H9 (cell line): Measurements from ENCODE around the gene HCFC1. TPM values are rescaled to one million over a fixed set of nuclear protein-coding genes. Genes with fewer than 3 reads are reported as not detected.
A peak's percentile ranks its signal among the peaks of the same experiment; 100 is the strongest.

Source experiments
- DNase-seq: peaks from one replicate; pipeline ENCODE4 v3.0.0-alpha.2; 2017
- H2AFZ ChIP-seq: one replicate; pipeline ENCODE4 v1.6.1; 2013; ENCODE audit warnings: mild to moderate bottlenecking, low read length, control low read depth, moderate library complexity
- H2AK5ac ChIP-seq: 2 replicates; pipeline ENCODE4 v1.6.1; 2013; ENCODE audit warnings: low read length, control low read depth, mixed read lengths; ENCODE audit not compliant: insufficient read length
- H2BK120ac ChIP-seq: one replicate; pipeline ENCODE4 v1.6.1; 2013; ENCODE audit warnings: low read depth, mild to moderate bottlenecking, low read length, control low read depth, inconsistent platforms; ENCODE audit not compliant: poor library complexity, severe bottlenecking
- H2BK12ac ChIP-seq: 2 replicates; pipeline ENCODE4 v1.6.1; 2013; ENCODE audit warnings: low read length, control low read depth, mixed read lengths, low read depth; ENCODE audit not compliant: insufficient read length
- H2BK15ac ChIP-seq: 2 replicates; pipeline ENCODE4 v1.6.1; 2013; ENCODE audit warnings: low read depth, low read length, control low read depth
- H2BK20ac ChIP-seq: one replicate; pipeline ENCODE4 v1.6.1; 2013; ENCODE audit warnings: low read depth, mild to moderate bottlenecking, low read length, control low read depth, inconsistent platforms; ENCODE audit not compliant: poor library complexity, severe bottlenecking
- H2BK5ac ChIP-seq: 2 replicates; pipeline ENCODE4 v1.6.1; 2013; ENCODE audit warnings: low read length, control low read depth, mixed read lengths; ENCODE audit not compliant: insufficient read length
- H3K14ac ChIP-seq: 2 replicates; pipeline ENCODE4 v1.6.1; 2013; ENCODE audit warnings: low read length, control low read depth; ENCODE audit not compliant: insufficient read depth
- H3K18ac ChIP-seq: 2 replicates; pipeline ENCODE4 v1.6.1; 2013; ENCODE audit warnings: low read depth, mild to moderate bottlenecking, mixed read lengths, low read length, control low read depth; ENCODE audit not compliant: insufficient read length
- H3K23ac ChIP-seq: 2 replicates; pipeline ENCODE4 v1.6.1; 2013; ENCODE audit warnings: low read length, control low read depth, mixed read lengths, low read depth; ENCODE audit not compliant: insufficient read length
- H3K23me2 ChIP-seq: 2 replicates; pipeline ENCODE4 v1.6.1; 2013; ENCODE audit warnings: low read depth, mild to moderate bottlenecking, mixed read lengths, low read length, control low read depth; ENCODE audit not compliant: insufficient read length, poor library complexity, severe bottlenecking
- H3K27ac ChIP-seq: 2 replicates; pipeline ENCODE4 v1.5.1; 2013; ENCODE audit warnings: low read length, control low read depth, mixed read lengths, low read depth; ENCODE audit not compliant: insufficient read length
- H3K27me3 ChIP-seq: 2 replicates; pipeline ENCODE4 v1.6.1; 2013; ENCODE audit warnings: low read length, control low read depth, inconsistent platforms; ENCODE audit not compliant: insufficient read depth
- H3K4ac ChIP-seq: 2 replicates; pipeline ENCODE4 v1.6.1; 2013; ENCODE audit warnings: low read depth, mild to moderate bottlenecking, control low read depth, inconsistent platforms, low read length, moderate library complexity
- H3K4me1 ChIP-seq: 2 replicates; pipeline ENCODE4 v1.6.1; 2013; ENCODE audit warnings: low read length, control low read depth, inconsistent platforms; ENCODE audit not compliant: insufficient read depth
- H3K4me2 ChIP-seq: 2 replicates; pipeline ENCODE4 v1.6.1; 2013; ENCODE audit warnings: low read length, control low read depth, mixed read lengths; ENCODE audit not compliant: insufficient read length, insufficient read depth
- H3K56ac ChIP-seq: 2 replicates; pipeline ENCODE4 v1.6.1; 2013; ENCODE audit warnings: low read depth, mild to moderate bottlenecking, mixed read lengths, low read length, control low read depth; ENCODE audit not compliant: insufficient read length
- H3K79me1 ChIP-seq: 2 replicates; pipeline ENCODE4 v1.6.1; 2013; ENCODE audit warnings: low read depth, mild to moderate bottlenecking, moderate library complexity, low read length, control low read depth, inconsistent platforms; ENCODE audit not compliant: insufficient read depth, poor library complexity, severe bottlenecking
- H3K79me2 ChIP-seq: 2 replicates; pipeline ENCODE4 v1.6.1; 2013; ENCODE audit warnings: low read length, control low read depth, inconsistent platforms; ENCODE audit not compliant: insufficient read depth
- H3K9ac ChIP-seq: 2 replicates; pipeline ENCODE4 v1.6.1; 2013; ENCODE audit warnings: low read length, control low read depth, mixed read lengths; ENCODE audit not compliant: insufficient read length; ENCODE audit errors: extremely low read depth
- H3K9me3 ChIP-seq: one replicate; pipeline ENCODE4 v1.6.1; 2013; ENCODE audit warnings: low read depth, low read length, inconsistent platforms; ENCODE audit not compliant: control insufficient read depth
- H3T11ph ChIP-seq: one replicate; pipeline ENCODE4 v1.6.1; 2013; ENCODE audit warnings: mild to moderate bottlenecking, low read length, control low read depth, inconsistent platforms
- H4K20me1 ChIP-seq: one replicate; pipeline ENCODE4 v1.6.1; 2013; ENCODE audit not compliant: control insufficient read depth, insufficient read length, insufficient read depth
- H4K5ac ChIP-seq: 2 replicates; pipeline ENCODE4 v1.6.1; 2013; ENCODE audit warnings: low read depth, mild to moderate bottlenecking, mixed read lengths, low read length, control low read depth; ENCODE audit not compliant: insufficient read length
- H4K8ac ChIP-seq: replicated peaks from 2 replicates; pipeline ENCODE4 v1.6.1; 2013; ENCODE audit warnings: low read length, control low read depth, mixed read lengths, low read depth; ENCODE audit not compliant: insufficient read length
- H4K91ac ChIP-seq: 2 replicates; pipeline ENCODE4 v1.6.1; 2013; ENCODE audit warnings: low read depth, mild to moderate bottlenecking, moderate library complexity, mixed read lengths, low read length, control low read depth; ENCODE audit not compliant: insufficient read length
- H3K27ac Mint-ChIP-seq, 3 experiments: 2 replicates in 2 of 3; 3 replicates in 1 of 3; pipeline ENCODE4 v1.8.0; 2020 to 2021; ENCODE audit warnings: mixed read lengths in 3 of 3, mild to moderate bottlenecking in 1 of 3, moderate library complexity in 1 of 3
- H3K27me3 Mint-ChIP-seq: 2 replicates; pipeline ENCODE4 v1.8.0; 2021; ENCODE audit warnings: low read depth, mild to moderate bottlenecking, moderate library complexity, mixed read lengths
- H3K36me3 Mint-ChIP-seq, 3 experiments: 2 replicates in 2 of 3; 3 replicates in 1 of 3; pipeline ENCODE4 v1.8.0; 2020 to 2021; ENCODE audit warnings: low read depth in 3 of 3, mixed read lengths in 3 of 3; ENCODE audit not compliant: insufficient read depth in 1 of 3
- H3K4me1 Mint-ChIP-seq, 2 experiments: 2 replicates each; pipeline ENCODE4 v1.8.0; 2020; ENCODE audit warnings: mixed read lengths in 2 of 2
- H3K4me3 Mint-ChIP-seq, 2 experiments: 2 replicates in 1 of 2; 3 replicates in 1 of 2; pipeline ENCODE4 v1.8.0; 2020 to 2021; ENCODE audit warnings: mild to moderate bottlenecking in 2 of 2, mixed read lengths in 2 of 2, moderate library complexity in 1 of 2
- H3K9me3 Mint-ChIP-seq, 2 experiments: 2 replicates in 1 of 2; 3 replicates in 1 of 2; pipeline ENCODE4 v1.8.0; 2020; ENCODE audit warnings: mild to moderate bottlenecking in 2 of 2, mixed read lengths in 2 of 2, moderate library complexity in 1 of 2
- CTCF ChIP-seq: fragments of 200-600 bp; sonication (generic); conservative IDR thresholded peaks from 3 replicates; pipeline ENCODE4 v1.8.0; 2021; ENCODE audit warnings: antibody characterized with exemption, mild to moderate bottlenecking
- WGBS: extraction: QIAGEN DNeasy Blood & Tissue Kit; methylation state at CpG from one replicate; pipeline ENCODE4 v1.1.7; 2013; ENCODE audit warnings: missing lambda C conversion rate, low lambda C conversion rate, mixed read lengths; ENCODE audit not compliant: insufficient read length; ENCODE audit errors: extremely low coverage; 5-methylcytosine and 5-hydroxymethylcytosine counted together
- total RNA-seq: library from RNA; stranded (reverse); gene quantifications from 2 replicates; pipeline ENCODE4 v1.2.1, GENCODE V29; 2021

HCFC1 gene
- total RNA-seq, 1 experiment from 2014 or later: 144 TPM

GRCh38 chrX:153947009-153947769 is 24.4 kb downstream of the HCFC1 start:
- H3K9me3 Mint-ChIP-seq: peaks cover 2 to 11% of the 10 kb centered on the region in 2 experiments; a peak in 2 of 5 replicates

More at GRCh38 chrX:153947009-153947769, 24.4 kb downstream of the HCFC1 start:
- no peaks in the 10 kb centered on the region for H3K23me2 ChIP-seq
- no peak overlapping the region for H2BK20ac ChIP-seq
- H3K9ac ChIP-seq: no peak overlapping the region
- H3K79me2 ChIP-seq: no peaks in the 10 kb centered on the region
- no peaks in the 10 kb centered on the region for H3K27me3 ChIP-seq
- no peak overlapping the region for H2AK5ac ChIP-seq
- WGBS: no CpG with 5 or more reads among the region's 19 CpGs
- H2BK12ac ChIP-seq: no peak overlapping the region
- no peak overlapping the region for H3T11ph ChIP-seq
- no peak overlapping the region for H4K91ac ChIP-seq
- no peak overlapping the region for H4K8ac ChIP-seq
- peak; percentile 80 for DNase-seq
- Mint-ChIP-seq H3K27me3 (no peaks in the 10 kb centered on the region), H3K4me1 (peaks cover 4 to 28% of the 10 kb centered on the region in 2 experiments), H3K4me3 (no peak overlapping the region; a peak in 2 of 5 replicates), H3K27ac (peak overlapping the region in 2 of 3 experiments; percentile 92 to 94; a peak in 4 of 7 replicates), H3K36me3 (peaks cover 27 to 50% (median 43%) of the 10 kb centered on the region in 3 experiments)
- no peak overlapping the region for H3K27ac ChIP-seq
- peak; percentile 97 for TF ChIP-seq CTCF
- no peak overlapping the region for H2BK120ac ChIP-seq
- no peaks in the 10 kb centered on the region for H3K79me1 ChIP-seq
- H2BK5ac ChIP-seq: no peak overlapping the region
- no peak overlapping the region for H3K18ac ChIP-seq
- no peaks in the 10 kb centered on the region for H4K20me1 ChIP-seq
- no peak overlapping the region for H2BK15ac ChIP-seq
- no peak overlapping the region for H3K56ac ChIP-seq
- H3K4ac ChIP-seq: no peak overlapping the region
- H3K23ac ChIP-seq: no peak overlapping the region
- H3K14ac ChIP-seq: no peak overlapping the region
- no peaks in the 10 kb centered on the region for H3K9me3 ChIP-seq
- no peak overlapping the region for H4K5ac ChIP-seq
- no peak overlapping the region for H3K4me2 ChIP-seq
- H2AFZ ChIP-seq: no peak overlapping the region
- H3K4me1 ChIP-seq: no peaks in the 10 kb centered on the region
